Tibial nerve (tissue), 4 donors: ENCODE results near the gene NANOS1. TPM values are rescaled to one million over a fixed set of nuclear protein-coding genes. Genes with fewer than 3 reads are reported as not detected.

Experiments
- DNase-seq, 2 donors: peaks; one replicate each; pipeline ENCODE4 v3.0.0-alpha.2; 2019; ENCODE audit warnings: low spot score in 2 of 2
- H3K27ac ChIP-seq, 4 donors: fragments of 200-600 bp; sonication (generic) in 3 of 4; one replicate each; pipeline ENCODE4 v1.5.1; 2017 to 2019; ENCODE audit warnings: mild to moderate bottlenecking in 1 of 4
- H3K27me3 ChIP-seq, 2 donors: fragments of 200-600 bp; sonication (generic) in 1 of 2; one replicate each; pipeline versions ENCODE4 v1.5.1 to v1.6.0; 2017 to 2019
- H3K36me3 ChIP-seq, 3 donors: fragments of 200-600 bp; sonication (generic); one replicate each; pipeline ENCODE4 v1.5.1; 2018 to 2019
- H3K4me1 ChIP-seq, 4 donors: fragments of 200-600 bp; sonication (generic) in 3 of 4; one replicate each; pipeline ENCODE4 v1.5.1; 2017 to 2019
- H3K4me3 ChIP-seq, 4 donors: fragments of 200-600 bp; sonication (generic) in 3 of 4; one replicate each; pipeline ENCODE4 v1.5.1; 2017 to 2019; ENCODE audit warnings: mild to moderate bottlenecking in 1 of 4, moderate library complexity in 1 of 4
- H3K9me3 ChIP-seq, 4 donors: fragments of 200-600 bp; sonication (generic) in 3 of 4; one replicate each; pipeline ENCODE4 v1.5.1; 2017 to 2019
- CTCF ChIP-seq, 5 experiments: fragments of 200-600 bp in 3 of 5; fragments of 450-650 bp in 2 of 5; sonication (generic) in 3 of 5; IDR thresholded peaks; one replicate each; pipeline ENCODE4 v1.5.1; 2016 to 2019; ENCODE audit warnings: antibody characterized with exemption in 5 of 5, mild to moderate bottlenecking in 3 of 5, moderate library complexity in 2 of 5
- EP300 ChIP-seq, 2 donors: sonication (generic); formaldehyde crosslinking; IDR thresholded peaks; one replicate each; pipeline ENCODE4 v1.6.1; 2017; ENCODE audit warnings: antibody characterized with exemption in 2 of 2, mild to moderate bottlenecking in 1 of 2
- POLR2A ChIP-seq, 2 donors: fragments of 450-650 bp; IDR thresholded peaks; one replicate each; pipeline ENCODE4 v1.6.1; 2017; ENCODE audit warnings: antibody characterized with exemption in 2 of 2, mild to moderate bottlenecking in 2 of 2, moderate library complexity in 2 of 2
- WGBS, 2 donors: methylation state at CpG; one replicate each; pipeline ENCODE4 v1.1.5; 2018; 5-methylcytosine and 5-hydroxymethylcytosine counted together
- small RNA-seq: library from RNA; depleted of rRNA; stranded (forward); fragments of <200 nt; gene quantifications from one replicate; pipeline ENCODE3, GENCODE V24; 2016
- total RNA-seq, 4 donors: library from RNA; depleted of rRNA; stranded (reverse); fragments of >200 nt; gene quantifications; one replicate each; pipeline ENCODE4 v1.1.0, GENCODE V29; 2016

Gene NANOS1
- total RNA-seq, 4 donors from 2014 or later = 4.8 to 9.4 (median 6.0) TPM

GRCh38 chr10:119079599-119080520, 50.3 kb downstream of the NANOS1 start:
- no peaks in the 10 kb centered on the region for H3K27me3 ChIP-seq
- no peaks in the 10 kb centered on the region for H3K9me3 ChIP-seq
- WGBS, 2 donors = 0 to 1% methylated on average over 32 to 48 of the region's 48 CpGs
- DNase-seq = peak; percentile 28 to 54
- TF ChIP-seq POLR2A (IDR thresholded peaks at IDR 0.05) (no peak), EP300 (IDR thresholded peaks at IDR 0.05) (peak in 1 of 2 donors; percentile 3)
- peak overlapping the region; percentile 67 to 96 (median 92) for H3K27ac ChIP-seq
- peak overlapping the region; percentile 57 to 90 (median 68) for H3K4me3 ChIP-seq
- no peaks in the 10 kb centered on the region for H3K36me3 ChIP-seq
- peaks cover 0 to 43% (median 24%) of the 10 kb centered on the region in 4 donors for H3K4me1 ChIP-seq

GRCh38 chr10:119080521-119081259, 51.2 kb downstream of the NANOS1 start, which contains the start of gene EIF3A:
Gene EIF3A (minus strand): TSS chr10:119080817. CDS start chr10:119080676, 141 bp downstream.
- no peaks in the 10 kb centered on the region for H3K36me3 ChIP-seq
- H3K27me3 ChIP-seq = no peaks in the 10 kb centered on the region
- H3K9me3 ChIP-seq = no peaks in the 10 kb centered on the region

More at GRCh38 chr10:119080521-119081259, 51.2 kb downstream of the NANOS1 start, which contains the start of gene EIF3A:
- 0 to 1% methylated on average over 35 to 44 of the region's 74 CpGs for WGBS, 2 donors
- peak within 1 kb of the TSS; percentile 57 to 90 (median 68) for H3K4me3 ChIP-seq
- TF ChIP-seq POLR2A (IDR thresholded peaks at IDR 0.05) (peak; percentile 81 to 90), EP300 (IDR thresholded peaks at IDR 0.05) (peak; percentile 48 to 96), CTCF (IDR thresholded peaks at IDR 0.05) (peak in 1 of 5 experiments; percentile 34)
- H3K4me1 ChIP-seq = peaks cover 0 to 40% (median 24%) of the 10 kb centered on the region in 4 donors
- H3K27ac ChIP-seq = peak within 1 kb of the TSS; percentile 67 to 96 (median 92)
- DNase-seq = peak; percentile 80 to 88

Small RNA genes within 50 kb of the gene (small RNA-seq; reads per million reads assigned to genes)
- gene RF00413 = not detected
- gene SNORA19 = not detected

Other genes starting within 250 kb of the NANOS1 start
- gene EIF3A, start 51.1 kb downstream of the NANOS1 start, total RNA-seq = 10 to 100 TPM; 78.8 to 95.4 (median 94.8) TPM
- 10 to 100 TPM; 23.3 to 51.0 (median 43.4) TPM for gene DENND10, start 74.4 kb downstream of the NANOS1 start, total RNA-seq
- gene SFXN4, start 136.0 kb downstream of the NANOS1 start, total RNA-seq = 100 to 1,000 TPM in 1 of 4 donors, 10 to 100 TPM in 3; 12.7 to 301 (median 19.1) TPM
- 10 to 100 TPM; 79.5 to 93.3 (median 84.2) TPM for gene PRDX3, start 149.1 kb downstream of the NANOS1 start, total RNA-seq
- 10 to 100 TPM; 43.5 to 61.7 (median 48.9) TPM for gene GRK5, start 177.9 kb downstream of the NANOS1 start, total RNA-seq